ENCODE measurements around the gene RHOV.

The RHOV gene

GRCh38 chr15:40872791-40873693, 992 bp downstream of the RHOV start:
- H3K27me3 ChIP-seq (ENCODE audit: insufficient read depth, low read length, poor library complexity, severe bottlenecking), result peaks cover 7% of the 10 kb centered on the region
- TF ChIP-seq CTCF (conservative IDR thresholded peaks at IDR 0.05; ENCODE audit: low read length) (no peak), EZH2phosphoT487 (IDR thresholded peaks at IDR 0.05; ENCODE audit: borderline replicate concordance) (no peak)
- no peaks in the 10 kb centered on the region for H3K9me2 ChIP-seq (replicated peaks; ENCODE audit: low read depth, low read length)
- no peaks in the 10 kb centered on the region for H3K79me2 ChIP-seq (ENCODE audit: insufficient read depth, low read length)
- H3F3A ChIP-seq (ENCODE audit: low read depth), result no peaks in the 10 kb centered on the region
- no peaks in the 10 kb centered on the region for H3K36me3 ChIP-seq (ENCODE audit: insufficient read depth, low read length)
- peaks cover 6% of the 10 kb centered on the region for H3K4me1 ChIP-seq (ENCODE audit: insufficient read depth, low read length, poor library complexity, severe bottlenecking)
- peak overlapping the region; percentile 73 for H3K4me3 ChIP-seq (ENCODE audit: low read length, poor library complexity, severe bottlenecking)
- H3K4me2 ChIP-seq (ENCODE audit: low read depth, low read length, poor library complexity, severe bottlenecking), result peak overlapping the region; percentile 83
- no peak overlapping the region for H3K9ac ChIP-seq (ENCODE audit: low read depth, low read length, poor library complexity, severe bottlenecking)
- peak overlapping the region; percentile 91; the same call in 1 of the 2 replicates for H2AFZ ChIP-seq (ENCODE audit: low read length)
- no peaks in the 10 kb centered on the region for H3K9me3 ChIP-seq (ENCODE audit: insufficient read depth, low read depth, low read length)
- no peaks in the 10 kb centered on the region for H4K20me1 ChIP-seq (ENCODE audit: insufficient read depth, low read length, poor library complexity, severe bottlenecking)

- Histone ChIP-seq H3K9me2 (replicated peaks; ENCODE audit: low read depth, low read length) (no peaks in the 10 kb centered on the region), H3K4me2 (ENCODE audit: low read depth, low read length, poor library complexity, severe bottlenecking) (no peak overlapping the region), H3K4me1 (ENCODE audit: insufficient read depth, low read length, poor library complexity, severe bottlenecking) (peaks cover 6% of the 10 kb centered on the region), H3K9me3 (ENCODE audit: insufficient read depth, low read depth, low read length) (no peaks in the 10 kb centered on the region), H3K9ac (ENCODE audit: low read depth, low read length, poor library complexity, severe bottlenecking) (no peak overlapping the region), H4K20me1 (ENCODE audit: insufficient read depth, low read length, poor library complexity, severe bottlenecking) (no peaks in the 10 kb centered on the region), H3K4me3 (ENCODE audit: low read length, poor library complexity, severe bottlenecking) (no peak overlapping the region), H3F3A (ENCODE audit: low read depth) (no peaks in the 10 kb centered on the region), H3K36me3 (ENCODE audit: insufficient read depth, low read length) (no peaks in the 10 kb centered on the region), H2AFZ (ENCODE audit: low read length) (no peak overlapping the region), H3K79me2 (ENCODE audit: insufficient read depth, low read length) (no peaks in the 10 kb centered on the region), H3K27me3 (ENCODE audit: insufficient read depth, low read length, poor library complexity, severe bottlenecking) (peaks cover 7% of the 10 kb centered on the region)
- no peak for TF ChIP-seq CTCF (conservative IDR thresholded peaks at IDR 0.05; ENCODE audit: low read length)
- TF ChIP-seq EZH2phosphoT487 (IDR thresholded peaks at IDR 0.05; ENCODE audit: borderline replicate concordance), result no peak
Observed at GRCh38 chr15:40871749-40872617, 2.1 kb downstream of the RHOV start.

- Histone ChIP-seq H3K27me3 (ENCODE audit: insufficient read depth, low read length, poor library complexity, severe bottlenecking) (peaks cover 7% of the 10 kb centered on the region), H3F3A (ENCODE audit: low read depth) (no peaks in the 10 kb centered on the region), H4K20me1 (ENCODE audit: insufficient read depth, low read length, poor library complexity, severe bottlenecking) (no peaks in the 10 kb centered on the region), H3K9ac (ENCODE audit: low read depth, low read length, poor library complexity, severe bottlenecking) (no peak overlapping the region), H3K36me3 (ENCODE audit: insufficient read depth, low read length) (no peaks in the 10 kb centered on the region), H3K4me1 (ENCODE audit: insufficient read depth, low read length, poor library complexity, severe bottlenecking) (peaks cover 6% of the 10 kb centered on the region), H3K4me3 (ENCODE audit: low read length, poor library complexity, severe bottlenecking) (no peak overlapping the region), H3K4me2 (ENCODE audit: low read depth, low read length, poor library complexity, severe bottlenecking) (no peak overlapping the region), H3K9me2 (replicated peaks; ENCODE audit: low read depth, low read length) (no peaks in the 10 kb centered on the region), H3K9me3 (ENCODE audit: insufficient read depth, low read depth, low read length) (no peaks in the 10 kb centered on the region), H3K79me2 (ENCODE audit: insufficient read depth, low read length) (no peaks in the 10 kb centered on the region), H2AFZ (ENCODE audit: low read length) (no peak overlapping the region)
- TF ChIP-seq CTCF (conservative IDR thresholded peaks at IDR 0.05; ENCODE audit: low read length), result no peak
- no peak for TF ChIP-seq EZH2phosphoT487 (IDR thresholded peaks at IDR 0.05; ENCODE audit: borderline replicate concordance)
Observed at GRCh38 chr15:40870716-40871115, 3.3 kb downstream of the RHOV start.
